ENCODE measurements around the gene ZNF600. TPM values are rescaled to one million over a fixed set of nuclear protein-coding genes. Genes with fewer than 3 reads are reported as not detected.
"Not testable (repeated sequence)": the region's sequence is repeated elsewhere in the genome, so short reads cannot be mapped to it uniquely, and the experiment has no call there.

ZNF600 gene
- total RNA-seq, 2 experiments from 2014 or later: 4.8 to 4.9 TPM

DNA sequence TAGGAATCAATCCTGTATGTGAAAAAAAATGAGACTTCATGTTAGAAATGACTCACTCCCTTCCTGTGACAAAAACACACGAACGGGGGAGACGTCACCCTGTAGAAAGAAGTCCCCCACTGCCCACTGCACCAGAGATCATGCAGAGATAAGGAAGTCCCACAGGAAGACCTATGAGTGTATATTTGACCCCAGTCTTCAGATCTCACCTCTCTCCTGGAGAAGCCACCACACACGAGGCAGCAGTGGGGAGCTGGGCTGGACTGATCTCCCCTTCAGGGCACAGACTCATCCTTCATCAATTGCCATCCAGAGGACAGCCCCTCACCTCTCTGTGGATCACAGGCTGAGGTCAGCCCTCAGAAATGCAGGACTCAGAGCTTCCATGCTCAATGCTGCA lies 70.7 kb downstream of the ZNF600 start:
- CTCF ChIA-PET; intact Hi-C loops (cut with micrococcal nuclease); H3K27ac Mint-ChIP-seq; H3K27me3 Mint-ChIP-seq (ENCODE audit: low read depth); H3K4me3 Mint-ChIP-seq: not testable (repeated sequence)
- peaks cover 75% of the 10 kb centered on the region for H3K36me3 Mint-ChIP-seq (ENCODE audit: low read depth)
- peaks cover 30% of the 10 kb centered on the region for H3K9me3 Mint-ChIP-seq
- DNase-seq: peak; percentile 19
- H3K4me1 Mint-ChIP-seq (ENCODE audit: low read depth): peaks cover 16% of the 10 kb centered on the region

GRCh38 chr19:52715330-52715729 lies 71.3 kb downstream of the ZNF600 start:
- H3K27me3 Mint-ChIP-seq (ENCODE audit: low read depth); CTCF ChIA-PET; H3K27ac Mint-ChIP-seq; DNase-seq; intact Hi-C loops (cut with micrococcal nuclease); H3K4me3 Mint-ChIP-seq: not testable (repeated sequence)
- Mint-ChIP-seq H3K36me3 (ENCODE audit: low read depth) (peaks cover 78% of the 10 kb centered on the region), H3K9me3 (peaks cover 33% of the 10 kb centered on the region), H3K4me1 (ENCODE audit: low read depth) (peaks cover 16% of the 10 kb centered on the region)

Other genes with a start within 250 kb of the ZNF600 start
- 10 to 100 TPM; 13.8 to 15.0 TPM for gene ZNF701, start 216.5 kb downstream of the ZNF600 start, total RNA-seq
- 10 to 100 TPM; 23.3 to 23.9 TPM for gene ZNF83, start 148.4 kb downstream of the ZNF600 start, total RNA-seq
- gene ZNF611, start 51.7 kb downstream of the ZNF600 start, total RNA-seq: 10 to 100 TPM; 10.4 to 12.1 TPM
- gene ZNF28, start 34.8 kb upstream of the ZNF600 start, total RNA-seq: 1 to 10 TPM; 7.1 to 8.9 TPM
- gene ZNF468, start 70.8 kb upstream of the ZNF600 start, total RNA-seq: 1 to 10 TPM; 7.4 to 8.0 TPM
- 1 to 10 TPM; 4.2 to 4.6 TPM for gene ZNF320, start 110.8 kb upstream of the ZNF600 start, total RNA-seq
- 1 to 10 TPM; 4.1 to 4.3 TPM for gene ZNF888, start 136.6 kb upstream of the ZNF600 start, total RNA-seq
- gene ZNF816, start 176.1 kb upstream of the ZNF600 start, total RNA-seq: 10 to 100 TPM; 10.4 to 10.7 TPM
- gene ERVV-1, start 227.1 kb upstream of the ZNF600 start, total RNA-seq: not detected

All from activated naive CD4-positive, alpha-beta T cell treated with anti-CD3 and anti-CD28 coated beads for 36 hours (primary cell).